Endometrial microvascular endothelial cells (primary cell): ENCODE measurements around the gene RNU1-3. TPM values are rescaled to one million over a fixed set of nuclear protein-coding genes. Genes with fewer than 3 reads are reported as not detected.
"Not testable (repeated sequence)": the region's sequence is repeated elsewhere in the genome, so short reads cannot be mapped to it uniquely, and the experiment has no call there.

Experiments
- in situ Hi-C: cut with HindIII; loops from 2 replicates; pipeline ENCODE4 v1.10.0; 2017; ENCODE audit warnings: low sequenced_read_pairs, low pct_unique_long_range_greater_than_20kb; ENCODE audit errors: inconsistent ontology term
- total RNA-seq: library from RNA; depleted of rRNA; stranded (reverse); fragments of >200 nt; gene quantifications from one replicate; pipeline ENCODE4 v1.2.3, GENCODE V29; 2015; ENCODE audit errors: inconsistent ontology term

The RNU1-3 gene
- total RNA-seq, 1 donor from 2014 or later = not detected

- in situ Hi-C loops = not testable (repeated sequence)
Measured at GRCh38 chr1:16675118-16675510, 8.4 kb upstream of the RNU1-3 start.

GRCh38 chr1:16673976-16674375 is 7.2 kb upstream of the RNU1-3 start:
- in situ Hi-C loops = not testable (repeated sequence)

- in situ Hi-C loops = not testable (repeated sequence)
Measured at GRCh38 chr1:16665836-16666235, 912 bp downstream of the RNU1-3 start.

GRCh38 chr1:16658234-16658633 is 8.5 kb downstream of the RNU1-3 start:
- in situ Hi-C loops = not testable (repeated sequence)

GRCh38 chr1:16656981-16657683 is 9.6 kb downstream of the RNU1-3 start:
- in situ Hi-C loops = not testable (repeated sequence)

- in situ Hi-C loops = not testable (repeated sequence)
Measured at GRCh38 chr1:16656574-16656973, 10.2 kb downstream of the RNU1-3 start.

GRCh38 chr1:16651560-16651959 is 15.2 kb downstream of the RNU1-3 start:
- in situ Hi-C loops = not testable (repeated sequence)

GRCh38 chr1:16649960-16650359 is 16.8 kb downstream of the RNU1-3 start:
- in situ Hi-C loops = not testable (repeated sequence)

GRCh38 chr1:16649390-16649789 is 17.4 kb downstream of the RNU1-3 start:
- in situ Hi-C loops = not testable (repeated sequence)

GRCh38 chr1:16648756-16649155 is 18.0 kb downstream of the RNU1-3 start:
- in situ Hi-C loops = not testable (repeated sequence)

- in situ Hi-C loops = not testable (repeated sequence)
Measured at GRCh38 chr1:16648250-16648649, 18.5 kb downstream of the RNU1-3 start.

GRCh38 chr1:16647179-16648176 is 19.3 kb downstream of the RNU1-3 start:
- in situ Hi-C loops = not testable (repeated sequence)

- in situ Hi-C loops = not testable (repeated sequence)
Measured at GRCh38 chr1:16646716-16647115, 20.0 kb downstream of the RNU1-3 start.

GRCh38 chr1:16646061-16646664 is 20.6 kb downstream of the RNU1-3 start:
- in situ Hi-C loops = not testable (repeated sequence)

GRCh38 chr1:16645271-16646060 is 21.3 kb downstream of the RNU1-3 start:
- in situ Hi-C loops = not testable (repeated sequence)

- in situ Hi-C loops = not testable (repeated sequence)
Measured at GRCh38 chr1:16644482-16645270, 22.1 kb downstream of the RNU1-3 start.

GRCh38 chr1:16644193-16644481 is 22.6 kb downstream of the RNU1-3 start:
- in situ Hi-C loops = no loop called here
